Measurements from ENCODE around the gene TIMM17A. TPM values are rescaled to one million over a fixed set of nuclear protein-coding genes. Genes with fewer than 3 reads are reported as not detected.

TIMM17A gene
- total and polyA plus RNA-seq, 3 experiments from 2014 or later, result 31.5 to 130 (median 120) TPM

DNA sequence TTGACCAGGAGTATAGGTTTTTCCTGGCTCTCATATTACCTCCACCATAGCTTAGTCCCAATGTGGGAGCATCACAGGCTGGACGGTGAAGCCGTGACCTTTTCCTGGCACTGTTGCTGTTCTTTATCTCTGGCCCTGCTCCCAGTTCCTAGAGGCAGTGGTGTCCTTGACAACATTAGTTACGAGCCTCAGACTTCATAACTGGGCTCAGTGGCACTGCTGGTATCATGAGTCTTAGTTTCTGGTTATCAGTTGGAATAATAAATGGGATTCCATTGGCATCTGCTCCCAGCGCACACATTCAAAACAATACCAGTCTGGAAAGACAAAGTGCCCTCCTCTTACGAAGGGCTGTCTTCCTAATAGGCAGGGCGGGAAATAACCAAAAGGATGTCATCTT lies 35.1 kb downstream of the TIMM17A start:
- DNase-seq, result no peak
- POLR2A ChIA-PET, result no interaction called here
- Mint-ChIP-seq H3K27me3 (peaks cover 0 to 2% of the 10 kb centered on the region in 2 donors), H3K4me3 (no peak overlapping the region), H3K27ac (no peak overlapping the region), H3K36me3 (peaks cover 11 to 70% (median 24%) of the 10 kb centered on the region in 3 donors), H3K4me1 (peaks cover 6 to 8% (median 7%) of the 10 kb centered on the region in 3 donors), H3K9me3 (no peaks in the 10 kb centered on the region)
- Histone ChIP-seq H3K27ac (ENCODE audit: low read depth, low read length) (no peak overlapping the region), H3K4me1 (ENCODE audit: insufficient read depth, low read length) (no peaks in the 10 kb centered on the region), H3K27me3 (ENCODE audit: insufficient read depth, low read length, poor library complexity, severe bottlenecking) (no peaks in the 10 kb centered on the region), H3K9me3 (ENCODE audit: low read length) (no peaks in the 10 kb centered on the region), H3K4me3 (ENCODE audit: low read length) (no peak overlapping the region), H3K36me3 (ENCODE audit: insufficient read depth, low read length) (peaks cover 16% of the 10 kb centered on the region)
- CTCF ChIA-PET, result no interaction called here

DNA sequence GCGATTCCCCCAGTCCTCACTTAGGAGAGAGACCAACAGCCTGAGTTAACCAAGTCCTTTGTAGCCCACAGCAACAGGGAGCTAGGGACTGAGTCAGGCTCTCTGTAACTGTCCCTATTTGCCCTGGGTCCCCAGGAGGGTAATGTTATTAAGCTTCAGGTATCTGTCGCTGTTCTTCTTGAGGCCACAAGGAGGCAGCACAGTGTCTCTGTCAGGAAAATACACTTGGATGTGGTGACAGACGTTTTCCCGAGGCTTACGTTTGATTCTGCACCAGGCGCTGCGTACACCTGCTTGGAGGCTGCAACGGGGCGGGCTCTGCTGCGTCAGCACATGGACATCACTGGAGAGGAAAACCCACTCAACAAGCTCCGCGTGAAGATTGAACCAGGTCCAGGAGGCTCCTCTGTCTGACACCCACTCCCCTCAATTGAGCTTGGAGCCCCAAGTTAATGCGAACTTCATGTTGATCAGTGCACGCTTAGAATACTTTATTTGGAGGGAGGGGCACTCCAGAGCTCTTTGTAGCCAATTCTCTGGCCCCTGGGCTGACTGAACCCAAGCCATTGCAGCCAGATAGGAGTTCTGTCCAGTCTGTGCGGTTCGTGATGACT lies 44.4 kb downstream of the TIMM17A start:
- peaks cover 0 to 87% (median 38%) of the 10 kb centered on the region in 3 donors for H3K36me3 Mint-ChIP-seq
- H3K4me1 Mint-ChIP-seq, result no peaks in the 10 kb centered on the region
- no peaks in the 10 kb centered on the region for H3K27me3 Mint-ChIP-seq
- H3K36me3 ChIP-seq (ENCODE audit: insufficient read depth, low read length), result peaks cover 36% of the 10 kb centered on the region
- H3K9me3 Mint-ChIP-seq, result no peaks in the 10 kb centered on the region
- no peaks in the 10 kb centered on the region for H3K9me3 ChIP-seq (ENCODE audit: low read length)
- no peak overlapping the region for H3K4me3 Mint-ChIP-seq
- H3K4me3 ChIP-seq (ENCODE audit: low read length), result no peak overlapping the region
- DNase-seq, result peak in 1 of 5 donors; percentile 4
- no peak overlapping the region for H3K27ac ChIP-seq (ENCODE audit: low read depth, low read length)
- ChIA-PET POLR2A (interaction anchor here (1.3 kb wide), 1 partner anchor 17 kb away, joined by 6 read pairs; the partner anchor contains the start of gene RNPEP), CTCF (interaction anchor here (0.9 to 1.8 kb wide), 11 partner anchors 8 to 136 kb away, joined by 3 to 15 read pairs (median 5); partner anchors contain the start of genes ELF3, RNPEP and TIMM17A)
- no peaks in the 10 kb centered on the region for H3K4me1 ChIP-seq (ENCODE audit: insufficient read depth, low read length)
- no peaks in the 10 kb centered on the region for H3K27me3 ChIP-seq (ENCODE audit: insufficient read depth, low read length, poor library complexity, severe bottlenecking)
- peak overlapping the region in 1 of 8 donors; percentile 58 for H3K27ac Mint-ChIP-seq

DNA sequence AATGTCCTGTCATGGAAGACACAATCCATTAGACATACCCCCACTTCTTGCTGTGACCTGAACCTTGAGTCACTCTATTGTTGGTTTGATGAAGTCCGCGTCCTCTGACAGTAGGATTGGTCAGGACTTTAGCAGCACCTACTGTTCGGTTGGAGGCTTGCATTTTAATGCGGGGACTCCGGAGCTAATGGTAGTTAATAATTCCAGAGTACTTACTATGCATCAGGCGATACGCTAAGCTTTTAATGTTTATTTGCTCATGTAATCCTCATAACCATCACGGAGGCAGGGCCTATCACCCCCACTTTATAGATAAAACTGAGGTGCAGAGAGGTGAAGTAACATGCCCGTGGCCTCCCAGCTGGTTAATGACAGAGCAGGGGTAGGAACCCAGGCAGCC lies 47.2 kb downstream of the TIMM17A start:
- H3K4me3 ChIP-seq (ENCODE audit: low read length), result no peak overlapping the region
- H3K4me1 ChIP-seq (ENCODE audit: insufficient read depth, low read length), result no peaks in the 10 kb centered on the region
- no peak for DNase-seq
- H3K36me3 ChIP-seq (ENCODE audit: insufficient read depth, low read length), result peaks cover 29% of the 10 kb centered on the region
- CTCF ChIA-PET, result interaction anchor here (1.4 kb wide), 1 partner anchor 133 kb away, joined by 3 read pairs; no protein-coding TSS in a partner anchor
- H3K27me3 ChIP-seq (ENCODE audit: insufficient read depth, low read length, poor library complexity, severe bottlenecking), result no peaks in the 10 kb centered on the region
- H3K9me3 ChIP-seq (ENCODE audit: low read length), result no peaks in the 10 kb centered on the region
- no peak overlapping the region for H3K27ac ChIP-seq (ENCODE audit: low read depth, low read length)
- no peaks in the 10 kb centered on the region for H3K9me3 Mint-ChIP-seq
- POLR2A ChIA-PET, result no interaction called here
- no peaks in the 10 kb centered on the region for H3K27me3 Mint-ChIP-seq
- no peaks in the 10 kb centered on the region for H3K4me1 Mint-ChIP-seq
- no peak overlapping the region for H3K27ac Mint-ChIP-seq
- peaks cover 10 to 85% (median 29%) of the 10 kb centered on the region in 3 donors for H3K36me3 Mint-ChIP-seq
- no peak overlapping the region for H3K4me3 Mint-ChIP-seq

DNA sequence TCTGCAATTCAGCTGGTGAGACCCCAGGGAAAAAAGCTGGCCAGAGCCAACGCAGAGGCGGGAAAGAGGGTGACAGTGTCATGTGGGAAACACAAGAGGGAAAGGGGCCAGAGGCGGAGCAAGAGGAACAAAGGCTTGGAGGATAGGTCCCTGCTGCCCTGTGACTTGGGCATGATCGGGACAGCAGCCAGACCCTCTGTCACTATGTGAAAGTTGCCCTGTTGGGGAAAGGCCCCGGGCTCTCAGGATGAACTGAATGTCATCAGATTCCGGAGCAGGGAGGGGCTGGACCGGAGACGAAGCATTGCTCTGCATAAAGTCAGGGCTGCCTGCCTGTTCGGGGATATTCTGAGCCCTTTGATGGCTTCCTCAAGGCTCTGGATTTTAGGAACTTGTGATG lies 49.4 kb downstream of the TIMM17A start:
- Mint-ChIP-seq H3K4me3 (no peak overlapping the region), H3K9me3 (no peaks in the 10 kb centered on the region), H3K4me1 (peaks cover 0 to 2% (median 0%) of the 10 kb centered on the region in 3 donors), H3K27ac (no peak overlapping the region), H3K27me3 (no peaks in the 10 kb centered on the region), H3K36me3 (peaks cover 10 to 72% (median 29%) of the 10 kb centered on the region in 3 donors)
- no peak for DNase-seq
- CTCF ChIA-PET, result no interaction called here
- no peak overlapping the region for H3K27ac ChIP-seq (ENCODE audit: low read depth, low read length)
- no peaks in the 10 kb centered on the region for H3K4me1 ChIP-seq (ENCODE audit: insufficient read depth, low read length)
- H3K4me3 ChIP-seq (ENCODE audit: low read length), result no peak overlapping the region
- POLR2A ChIA-PET, result no interaction called here
- H3K36me3 ChIP-seq (ENCODE audit: insufficient read depth, low read length), result peaks cover 29% of the 10 kb centered on the region
- H3K27me3 ChIP-seq (ENCODE audit: insufficient read depth, low read length, poor library complexity, severe bottlenecking), result no peaks in the 10 kb centered on the region
- no peaks in the 10 kb centered on the region for H3K9me3 ChIP-seq (ENCODE audit: low read length)

DNA sequence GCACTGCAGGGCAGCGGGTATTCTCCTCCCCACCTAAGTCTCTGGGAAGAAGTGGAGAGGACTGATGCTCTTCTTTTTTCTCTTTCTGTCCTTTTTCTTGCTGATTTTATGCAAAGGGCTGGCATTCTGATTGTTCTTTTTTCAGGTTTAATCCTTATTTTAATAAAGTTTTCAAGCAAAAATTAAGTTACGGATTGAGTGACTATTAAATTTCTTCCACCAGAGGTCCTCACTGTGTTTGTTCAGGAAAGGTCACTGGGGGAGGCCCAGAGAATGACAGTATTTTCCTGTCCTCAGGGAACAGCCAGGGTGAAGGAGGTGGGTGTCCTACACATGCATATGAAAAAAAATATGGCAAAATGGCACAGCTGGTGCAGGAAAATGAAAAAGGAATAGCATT lies 50.7 kb downstream of the TIMM17A start:
- no peaks in the 10 kb centered on the region for H3K27me3 ChIP-seq (ENCODE audit: insufficient read depth, low read length, poor library complexity, severe bottlenecking)
- Mint-ChIP-seq H3K9me3 (no peaks in the 10 kb centered on the region), H3K27ac (peak overlapping the region in 1 of 8 donors; percentile 24), H3K36me3 (peaks cover 10 to 60% (median 22%) of the 10 kb centered on the region in 3 donors), H3K4me1 (peaks cover 0 to 2% (median 0%) of the 10 kb centered on the region in 3 donors), H3K27me3 (no peaks in the 10 kb centered on the region), H3K4me3 (no peak overlapping the region)
- ChIA-PET CTCF (no interaction called here), POLR2A (no interaction called here)
- no peak for DNase-seq
- H3K27ac ChIP-seq (ENCODE audit: low read depth, low read length), result no peak overlapping the region
- peaks cover 28% of the 10 kb centered on the region for H3K36me3 ChIP-seq (ENCODE audit: insufficient read depth, low read length)
- H3K9me3 ChIP-seq (ENCODE audit: low read length), result no peaks in the 10 kb centered on the region
- no peaks in the 10 kb centered on the region for H3K4me1 ChIP-seq (ENCODE audit: insufficient read depth, low read length)
- no peak overlapping the region for H3K4me3 ChIP-seq (ENCODE audit: low read length)

DNA sequence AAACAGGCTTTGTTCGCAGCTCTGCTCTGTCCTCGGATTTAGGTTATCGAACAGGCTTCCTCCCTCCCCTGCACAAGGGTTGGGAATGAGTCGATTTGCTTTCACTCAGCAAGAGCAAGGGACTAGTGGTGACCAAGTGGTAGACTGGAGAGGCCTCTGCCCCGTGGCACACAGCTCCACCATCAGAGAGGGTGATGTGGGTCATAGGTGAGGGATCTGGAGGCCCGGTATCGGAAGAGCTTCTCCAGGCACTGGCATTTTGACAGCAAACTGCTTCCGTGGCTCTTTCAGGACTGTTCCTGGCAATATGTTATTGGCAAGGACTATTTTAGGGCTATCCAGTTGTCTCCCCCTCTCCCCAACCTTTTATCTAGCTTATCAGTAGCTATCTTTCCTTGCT lies 52.0 kb downstream of the TIMM17A start:
- Mint-ChIP-seq H3K4me3 (no peak overlapping the region), H3K27me3 (no peaks in the 10 kb centered on the region), H3K4me1 (peaks cover 0 to 2% (median 0%) of the 10 kb centered on the region in 3 donors), H3K36me3 (peaks cover 10 to 49% (median 18%) of the 10 kb centered on the region in 3 donors), H3K27ac (peak overlapping the region in 1 of 8 donors; percentile 63), H3K9me3 (no peaks in the 10 kb centered on the region)
- ChIA-PET POLR2A (no interaction called here), CTCF (interaction anchor here (1.1 to 2.0 kb wide), 2 partner anchors 8 to 128 kb away, joined by 5 to 6 read pairs; no protein-coding TSS in a partner anchor)
- no peaks in the 10 kb centered on the region for H3K9me3 ChIP-seq (ENCODE audit: low read length)
- peaks cover 18% of the 10 kb centered on the region for H3K36me3 ChIP-seq (ENCODE audit: insufficient read depth, low read length)
- DNase-seq, result no peak
- H3K4me3 ChIP-seq (ENCODE audit: low read length), result no peak overlapping the region
- peak overlapping the region; percentile 40 for H3K27ac ChIP-seq (ENCODE audit: low read depth, low read length)
- H3K27me3 ChIP-seq (ENCODE audit: insufficient read depth, low read length, poor library complexity, severe bottlenecking), result no peaks in the 10 kb centered on the region
- no peaks in the 10 kb centered on the region for H3K4me1 ChIP-seq (ENCODE audit: insufficient read depth, low read length)

DNA sequence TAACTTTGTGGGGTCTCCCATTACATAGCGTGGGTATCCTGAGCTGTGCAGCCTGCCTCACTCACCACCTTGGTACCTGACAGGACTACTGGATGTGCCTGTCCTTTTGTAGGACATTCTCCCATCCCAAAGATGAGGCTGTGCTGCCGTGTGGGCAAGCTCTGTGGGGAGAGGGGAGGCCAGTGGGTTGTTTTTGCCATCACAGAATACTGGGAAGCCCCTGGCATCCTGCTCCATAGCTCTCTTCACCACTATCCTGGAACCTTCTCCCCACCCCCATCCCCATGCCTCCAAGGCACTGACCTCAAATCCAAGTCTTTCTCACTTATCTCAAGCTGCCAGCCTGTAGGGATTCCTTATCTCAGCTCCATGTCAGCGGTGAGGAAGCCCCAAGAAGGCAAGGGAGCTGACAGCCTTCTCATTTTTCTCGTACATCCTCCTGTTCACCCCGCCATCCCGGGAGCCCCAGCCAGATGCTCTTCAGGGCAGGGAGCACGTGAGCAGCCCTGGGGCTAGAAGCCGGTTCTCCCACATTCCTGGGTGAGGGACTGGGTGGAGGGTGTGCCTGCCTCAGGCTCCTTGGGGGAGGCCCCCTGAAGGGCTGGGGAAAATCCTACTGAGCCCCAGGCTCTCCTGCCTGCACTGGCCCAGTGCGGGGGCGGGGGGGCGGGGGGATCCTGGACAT lies 52.6 kb downstream of the TIMM17A start:
- Mint-ChIP-seq H3K36me3 (peaks cover 10 to 43% (median 17%) of the 10 kb centered on the region in 3 donors), H3K4me1 (peaks cover 0 to 2% (median 0%) of the 10 kb centered on the region in 3 donors), H3K27ac (no peak overlapping the region), H3K9me3 (no peaks in the 10 kb centered on the region), H3K27me3 (no peaks in the 10 kb centered on the region), H3K4me3 (no peak overlapping the region)
- no peak overlapping the region for H3K4me3 ChIP-seq (ENCODE audit: low read length)
- CTCF ChIA-PET, result interaction anchor here (1.1 to 2.0 kb wide), 2 partner anchors 9 to 128 kb away, joined by 5 to 6 read pairs; no protein-coding TSS in a partner anchor
- DNase-seq, result no peak
- no peaks in the 10 kb centered on the region for H3K9me3 ChIP-seq (ENCODE audit: low read length)
- POLR2A ChIA-PET, result no interaction called here
- H3K27ac ChIP-seq (ENCODE audit: low read depth, low read length), result peak overlapping the region; percentile 40
- H3K27me3 ChIP-seq (ENCODE audit: insufficient read depth, low read length, poor library complexity, severe bottlenecking), result no peaks in the 10 kb centered on the region
- H3K4me1 ChIP-seq (ENCODE audit: insufficient read depth, low read length), result no peaks in the 10 kb centered on the region
- H3K36me3 ChIP-seq (ENCODE audit: insufficient read depth, low read length), result peaks cover 13% of the 10 kb centered on the region
